Spleen (tissue), 7 donors: Measurements from ENCODE around the gene CELF3.

Source experiments
- POLR2A ChIP-seq, 3 donors: fragments of 450-650 bp; IDR thresholded peaks; one replicate each; pipeline ENCODE4 v1.5.1; 2017; ENCODE audit warnings: antibody characterized with exemption in 3 of 3, mild to moderate bottlenecking in 1 of 3
- POLR2AphosphoS5 ChIP-seq, 3 donors: sonication (generic); formaldehyde crosslinking; IDR thresholded peaks; one replicate each; pipeline ENCODE4 v1.5.1; 2017; ENCODE audit warnings: antibody characterized with exemption in 3 of 3
- TF ChIP-seq, protein P1 (sequence below), 11 experiments: fragments of 200-600 bp in 7 of 11; fragments of 450-650 bp in 4 of 11; sonication (generic) in 4 of 11; IDR thresholded peaks in 8 of 11; conservative IDR thresholded peaks in 3 of 11; 1 replicate in 7 of 11; 2 replicates in 4 of 11; pipeline versions ENCODE4 v1.4.0 to v1.8.0; 2016 to 2021; ENCODE audit warnings: antibody characterized with exemption in 11 of 11, inconsistent platforms in 4 of 11, mild to moderate bottlenecking in 1 of 11
- donor health status: DM: no; HTN: no; CAD: no; lungs with moderate emphysema.
- donor health status: DM: no; HTN: no; CAD: no.
- donor health status: DM: no; HTN: no; CAD: no.

DNA sequence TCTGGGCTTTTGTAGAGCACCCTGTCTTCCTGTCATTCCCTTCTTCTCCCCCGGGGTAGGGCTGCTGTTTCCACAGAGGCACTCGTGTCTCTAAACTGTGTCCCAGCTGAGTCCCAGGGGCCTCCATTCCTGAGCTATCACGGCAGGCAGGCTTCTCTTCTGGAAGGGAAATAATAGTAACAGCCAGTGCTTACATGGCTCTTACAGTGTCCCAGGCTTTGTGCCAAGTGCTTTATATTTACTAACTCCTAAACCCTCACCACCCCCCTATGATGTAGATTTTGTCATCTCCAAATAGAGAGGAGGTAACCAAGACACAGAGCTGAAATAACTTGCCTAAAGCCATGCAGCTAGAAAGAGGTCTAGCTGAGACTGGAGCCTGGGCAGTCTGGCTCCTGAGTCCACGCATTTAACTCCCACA is 1.4 kb upstream of the CELF3 start:
- TF ChIP-seq, protein P1, sequence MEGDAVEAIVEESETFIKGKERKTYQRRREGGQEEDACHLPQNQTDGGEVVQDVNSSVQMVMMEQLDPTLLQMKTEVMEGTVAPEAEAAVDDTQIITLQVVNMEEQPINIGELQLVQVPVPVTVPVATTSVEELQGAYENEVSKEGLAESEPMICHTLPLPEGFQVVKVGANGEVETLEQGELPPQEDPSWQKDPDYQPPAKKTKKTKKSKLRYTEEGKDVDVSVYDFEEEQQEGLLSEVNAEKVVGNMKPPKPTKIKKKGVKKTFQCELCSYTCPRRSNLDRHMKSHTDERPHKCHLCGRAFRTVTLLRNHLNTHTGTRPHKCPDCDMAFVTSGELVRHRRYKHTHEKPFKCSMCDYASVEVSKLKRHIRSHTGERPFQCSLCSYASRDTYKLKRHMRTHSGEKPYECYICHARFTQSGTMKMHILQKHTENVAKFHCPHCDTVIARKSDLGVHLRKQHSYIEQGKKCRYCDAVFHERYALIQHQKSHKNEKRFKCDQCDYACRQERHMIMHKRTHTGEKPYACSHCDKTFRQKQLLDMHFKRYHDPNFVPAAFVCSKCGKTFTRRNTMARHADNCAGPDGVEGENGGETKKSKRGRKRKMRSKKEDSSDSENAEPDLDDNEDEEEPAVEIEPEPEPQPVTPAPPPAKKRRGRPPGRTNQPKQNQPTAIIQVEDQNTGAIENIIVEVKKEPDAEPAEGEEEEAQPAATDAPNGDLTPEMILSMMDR (IDR thresholded peaks at IDR 0.05 in 8 of 11, conservative IDR thresholded peaks at IDR 0.05 in 3 of 11) = no peak
- no peak for TF ChIP-seq POLR2AphosphoS5 (IDR thresholded peaks at IDR 0.05)
- TF ChIP-seq POLR2A (IDR thresholded peaks at IDR 0.05) = no peak
